ENCODE data around the gene SHMT1. TPM values are rescaled to one million over a fixed set of nuclear protein-coding genes. Genes with fewer than 3 reads are reported as not detected.
A peak's percentile ranks its signal among the peaks of the same experiment; 100 is the strongest.

SHMT1 gene
- total and polyA plus RNA-seq, 2 donors (not counting 1 experiment from before 2014, with no cell fraction given): 11.9 to 12.6 TPM

DNA sequence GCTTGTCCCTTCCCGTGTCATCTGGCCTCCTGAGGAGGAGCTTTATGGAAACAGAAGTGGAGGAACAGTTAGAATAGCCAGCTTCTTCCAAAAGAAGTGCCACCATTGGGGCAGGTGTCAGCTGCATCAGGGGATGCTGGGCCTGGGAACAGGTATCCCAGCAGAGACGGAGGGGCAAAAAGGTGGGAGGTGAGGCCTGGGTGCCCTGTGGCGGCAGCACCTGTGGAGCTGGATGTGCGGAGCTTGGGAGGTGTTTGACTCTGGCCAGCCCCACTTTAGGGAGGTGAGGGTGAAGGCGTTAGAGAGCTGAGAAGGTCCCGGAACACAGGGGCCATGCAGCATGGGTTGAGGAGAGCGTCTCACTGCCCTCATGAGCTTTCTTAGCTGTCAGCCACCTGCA lies 43.0 kb downstream of the SHMT1 start:
- H3K4me3 ChIP-seq (replicated peaks in 1 of 4; ENCODE audit: control extremely low read depth in 1 of 4, insufficient read depth in 1 of 4, low read depth in 3 of 4, low read length in 4 of 4): peak overlapping the region in 1 of 4 experiments; percentile 35
- no peaks in the 10 kb centered on the region for H4K20me1 ChIP-seq (ENCODE audit: control insufficient read depth, extremely low read depth, insufficient read depth, low read length)
- no peaks in the 10 kb centered on the region for H3K9me3 ChIP-seq (ENCODE audit: control insufficient read depth, insufficient read depth, low read depth, low read length)
- no peak overlapping the region for H3K9ac ChIP-seq (ENCODE audit: insufficient read depth, low read length)
- TF ChIP-seq EZH2 (IDR thresholded peaks at IDR 0.05; ENCODE audit: low read length, missing control alignments) (no peak), CTCF (conservative IDR thresholded peaks at IDR 0.05 in 1 of 2, IDR thresholded peaks at IDR 0.05 in 1 of 2; ENCODE audit: low read depth in 1 of 2, low read length in 2 of 2) (no peak)
- H3K4me1 ChIP-seq (ENCODE audit: control insufficient read depth, extremely low read depth, insufficient read depth, low read length): peaks cover 5% of the 10 kb centered on the region
- H2AFZ ChIP-seq (ENCODE audit: low read length): no peak overlapping the region
- no peaks in the 10 kb centered on the region for H3K27me3 ChIP-seq (ENCODE audit: control insufficient read depth, insufficient read depth, low read length)
- H3K4me2 ChIP-seq (ENCODE audit: extremely low read depth, insufficient read depth, low read length): peak overlapping the region; percentile 1
- H3K36me3 ChIP-seq (ENCODE audit: control insufficient read depth, insufficient read depth, low read length): peaks cover 19% of the 10 kb centered on the region
- DNase-seq (ENCODE audit: low read depth in 2 of 2): no peak
- peaks cover 50% of the 10 kb centered on the region for H3K79me2 ChIP-seq (ENCODE audit: control insufficient read depth, insufficient read depth, low read length)
- H3K27ac ChIP-seq (ENCODE audit: insufficient read depth, low read length): no peak overlapping the region

DNA sequence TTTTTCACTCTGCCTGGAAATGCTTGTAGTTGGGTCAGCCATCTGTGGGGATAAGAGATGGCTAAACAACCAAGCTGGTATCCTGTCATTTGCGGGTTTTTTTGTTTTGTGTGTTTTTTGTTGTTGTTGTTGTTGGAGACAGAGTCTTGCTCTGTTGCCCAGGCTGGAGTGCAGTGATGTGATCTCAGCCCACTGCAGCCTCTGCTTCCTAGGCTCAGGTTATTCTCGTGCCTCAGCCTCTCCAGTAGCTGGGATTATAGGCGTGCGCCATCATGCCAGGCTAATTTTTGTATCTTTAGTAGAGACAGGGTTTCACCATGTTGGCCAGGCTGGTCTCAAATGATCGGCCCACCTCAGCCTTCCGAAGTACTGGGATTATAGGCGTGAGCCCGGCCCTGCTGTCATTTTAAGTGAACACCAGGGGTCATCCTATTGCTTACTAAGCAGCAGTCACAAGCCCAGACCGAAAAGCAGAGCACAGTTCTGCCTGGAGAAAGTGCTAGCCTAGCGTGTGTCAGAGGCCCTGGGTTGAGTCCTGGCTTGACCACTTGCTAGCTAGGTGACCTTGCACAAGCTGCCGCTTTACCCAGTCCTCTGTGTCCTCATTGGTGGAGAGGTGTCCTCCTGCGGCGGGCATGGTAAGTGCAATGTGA lies 43.6 kb downstream of the SHMT1 start:
- H3K9ac ChIP-seq (ENCODE audit: insufficient read depth, low read length): no peak overlapping the region

More for the DNA sequence above, 43.6 kb downstream of the SHMT1 start:
- DNase-seq (ENCODE audit: low read depth in 2 of 2): peak; percentile 49 to 74
- no peak overlapping the region for H3K27ac ChIP-seq (ENCODE audit: insufficient read depth, low read length)
- H3K9me3 ChIP-seq (ENCODE audit: control insufficient read depth, insufficient read depth, low read depth, low read length): no peaks in the 10 kb centered on the region
- TF ChIP-seq EZH2 (IDR thresholded peaks at IDR 0.05; ENCODE audit: low read length, missing control alignments) (no peak), CTCF (conservative IDR thresholded peaks at IDR 0.05 in 1 of 2, IDR thresholded peaks at IDR 0.05 in 1 of 2; ENCODE audit: low read depth in 1 of 2, low read length in 2 of 2) (peak; percentile 56 to 61)
- peaks cover 51% of the 10 kb centered on the region for H3K79me2 ChIP-seq (ENCODE audit: control insufficient read depth, insufficient read depth, low read length)
- no peak overlapping the region for H2AFZ ChIP-seq (ENCODE audit: low read length)
- H3K36me3 ChIP-seq (ENCODE audit: control insufficient read depth, insufficient read depth, low read length): peaks cover 19% of the 10 kb centered on the region
- H3K4me3 ChIP-seq (replicated peaks in 1 of 4; ENCODE audit: control extremely low read depth in 1 of 4, insufficient read depth in 1 of 4, low read depth in 3 of 4, low read length in 4 of 4): peak overlapping the region in 1 of 4 experiments; percentile 35
- H3K27me3 ChIP-seq (ENCODE audit: control insufficient read depth, insufficient read depth, low read length): no peaks in the 10 kb centered on the region
- peak overlapping the region; percentile 1 for H3K4me2 ChIP-seq (ENCODE audit: extremely low read depth, insufficient read depth, low read length)
- H3K4me1 ChIP-seq (ENCODE audit: control insufficient read depth, extremely low read depth, insufficient read depth, low read length): peaks cover 5% of the 10 kb centered on the region
- no peaks in the 10 kb centered on the region for H4K20me1 ChIP-seq (ENCODE audit: control insufficient read depth, extremely low read depth, insufficient read depth, low read length)
